HuH-7.5 (cell line): ENCODE results near the gene FOXD1.
"Not testable (repeated sequence)": the region's sequence is repeated elsewhere in the genome, so short reads cannot be mapped to it uniquely, and the experiment has no call there.

Experiments
- DNase-seq: peaks from one replicate; pipeline ENCODE4 v3.0.0; 2011; ENCODE audit warnings: low spot score

FOXD1 gene

DNA sequence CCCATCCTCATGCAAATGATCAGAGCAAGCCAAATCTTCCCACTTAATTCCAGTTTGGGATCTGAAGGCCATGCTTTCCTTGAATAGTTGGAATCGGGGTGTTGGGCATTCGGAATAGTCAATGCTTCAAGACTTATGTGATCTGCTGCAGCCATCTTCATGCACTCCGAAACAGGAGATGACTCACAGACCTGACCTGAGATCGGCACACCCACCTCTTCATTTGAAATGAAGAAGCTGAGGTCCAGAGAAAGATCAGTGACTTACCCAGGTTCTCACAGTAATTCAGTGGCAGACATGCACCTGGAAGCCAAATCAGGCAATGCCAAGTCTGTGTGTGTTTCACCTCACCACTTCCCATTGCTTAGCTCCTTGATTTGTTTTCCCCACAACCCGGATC, 33.0 kb downstream of the FOXD1 start:
- DNase-seq: no peak

DNA sequence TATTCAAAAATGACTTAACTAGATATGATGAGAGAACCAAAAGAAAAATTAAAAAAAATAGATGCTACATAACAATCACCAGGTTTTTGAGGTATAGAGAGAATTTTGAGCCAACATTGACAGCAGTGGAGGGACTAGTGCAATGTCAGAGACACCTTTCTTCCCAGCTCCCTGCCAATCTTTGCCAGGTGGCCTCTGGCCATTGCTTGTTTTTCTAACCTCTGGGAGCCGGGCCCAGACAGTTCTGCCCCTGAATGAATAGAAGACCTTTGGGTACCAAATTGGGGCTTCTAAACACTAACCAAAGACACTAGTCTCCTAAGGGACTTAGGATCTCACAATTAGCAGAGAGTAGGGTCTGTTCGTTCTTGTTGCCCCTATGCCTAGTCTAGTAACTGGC, 33.4 kb downstream of the FOXD1 start:
- no peak for DNase-seq

DNA sequence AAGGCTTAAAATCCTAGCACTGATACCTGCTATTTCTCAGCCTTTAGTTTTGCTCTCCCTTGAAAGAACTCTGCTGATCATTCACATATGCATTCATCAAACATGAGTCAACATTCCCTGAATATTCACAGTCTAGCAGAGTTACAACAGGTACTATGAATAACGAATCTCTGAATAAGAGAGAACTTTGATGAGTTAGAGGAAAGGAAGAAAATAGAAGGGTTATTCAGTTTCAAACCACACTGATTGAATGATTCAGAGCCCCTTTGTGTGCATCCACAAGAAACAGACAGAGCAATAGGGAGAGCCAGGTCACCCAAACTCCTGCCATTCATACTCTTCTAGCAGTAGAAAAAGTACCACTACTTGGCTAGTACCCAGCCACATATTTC, 36.0 kb downstream of the FOXD1 start:
- no peak for DNase-seq

DNA sequence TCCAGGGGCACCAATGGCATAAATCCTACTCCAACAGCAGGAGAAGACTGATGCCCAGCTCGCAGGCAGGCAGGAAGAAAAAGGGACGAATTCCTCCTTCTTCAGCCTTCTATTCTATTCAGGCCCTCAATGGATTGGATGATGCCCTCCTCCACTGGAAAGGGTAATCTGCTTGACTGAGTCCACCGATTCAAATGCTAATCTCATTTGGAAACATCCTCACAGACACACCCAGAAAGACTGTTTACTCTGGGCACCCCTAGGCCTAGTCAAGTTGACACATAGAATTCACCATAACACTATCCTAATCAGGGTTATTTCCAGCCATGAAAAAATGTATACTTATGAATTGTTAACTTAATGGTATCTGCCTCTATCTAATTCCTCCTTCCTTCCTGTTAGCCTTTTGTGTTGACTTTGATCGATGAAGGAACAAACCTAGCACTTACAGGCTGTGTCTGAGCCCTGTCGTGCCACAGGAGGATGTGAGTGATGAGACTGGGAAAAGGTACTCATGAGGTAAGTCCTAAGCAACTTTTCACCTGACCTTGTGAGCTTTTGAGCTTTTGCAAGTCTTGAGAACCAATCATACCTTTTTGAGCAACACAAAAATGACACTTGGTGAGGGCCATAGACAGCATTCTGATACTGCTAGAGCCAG, 36.5 kb downstream of the FOXD1 start:
- DNase-seq: no peak

DNA sequence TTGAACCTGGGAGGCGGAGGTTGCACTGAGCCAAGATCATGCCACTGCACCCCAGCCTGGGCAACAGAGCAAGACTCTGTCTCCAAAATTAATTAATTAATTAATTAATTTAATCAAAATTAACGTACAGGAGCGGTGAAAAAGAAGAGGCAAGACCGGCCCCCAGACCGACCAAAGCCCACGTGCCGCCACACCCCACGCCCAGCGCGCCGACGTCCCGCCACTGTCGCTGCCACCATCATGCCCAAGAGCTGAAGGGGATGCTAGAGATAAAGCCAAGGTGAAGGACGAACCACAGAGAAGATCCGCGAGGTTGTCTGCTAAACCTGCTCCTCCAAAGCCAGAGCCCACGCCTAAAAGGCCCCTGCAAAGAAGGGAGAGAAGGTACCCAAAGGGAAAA, 38.6 kb downstream of the FOXD1 start:
- not testable (repeated sequence) for DNase-seq

DNA sequence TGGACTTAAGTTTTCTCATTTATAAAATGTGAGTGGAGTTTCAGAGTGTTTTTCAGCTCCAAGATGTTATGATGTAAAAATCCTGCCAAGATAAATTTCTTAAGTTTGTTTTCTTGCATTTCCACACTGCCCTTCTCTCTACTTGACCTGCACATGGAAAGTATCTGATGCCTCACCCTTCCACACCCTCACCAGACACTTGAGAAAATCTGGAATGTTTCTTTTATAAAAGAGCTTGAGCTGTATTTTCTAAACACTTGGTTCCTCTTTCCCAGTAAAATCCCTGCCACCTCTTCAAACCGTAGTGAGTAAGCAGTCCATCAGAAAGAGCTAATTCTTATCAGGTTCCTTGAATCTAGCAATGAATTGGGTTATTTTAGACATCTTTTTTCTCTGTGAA, 42.9 kb downstream of the FOXD1 start:
- no peak for DNase-seq

DNA sequence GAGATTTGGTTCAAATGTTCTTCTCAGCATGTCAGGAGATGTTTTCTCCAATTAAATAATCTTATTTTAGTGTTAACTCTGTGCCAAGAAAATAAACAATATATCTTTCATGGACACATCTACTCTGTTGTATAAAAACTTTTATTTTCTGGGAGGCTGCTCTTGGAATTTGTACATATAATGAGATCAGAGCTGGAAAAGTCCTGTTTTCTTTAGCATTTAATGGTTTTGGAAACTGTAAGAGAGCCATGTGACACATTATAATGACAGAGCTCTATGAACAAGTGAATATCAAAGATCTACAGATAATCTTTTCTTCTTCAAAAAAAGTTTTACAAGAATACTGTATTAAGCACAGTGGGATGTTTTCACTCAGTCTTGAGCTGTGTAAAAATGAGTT, 48.8 kb downstream of the FOXD1 start:
- no peak for DNase-seq
